GM23338 (cell line): ENCODE measurements around the gene ZFR. TPM values are rescaled to one million over a fixed set of nuclear protein-coding genes. Genes with fewer than 3 reads are reported as not detected.

Experiments used
- ATAC-seq: fragments of 200-7000 bp; cut with Tn5 transposase; 3 replicates; pipeline ENCODE4 v1.9.1; 2020
- DNase-seq: peaks from one replicate; pipeline ENCODE4 v3.0.0-alpha.2; 2015; ENCODE audit warnings: low spot score
- H2AFZ ChIP-seq: fragments of 200-600 bp; sonication (generic); 2 replicates; pipeline ENCODE4 v1.8.0; 2016; ENCODE audit warnings: antibody characterized with exemption, mild to moderate bottlenecking, moderate library complexity
- H3F3A ChIP-seq: fragments of 200-600 bp; sonication (generic); replicated peaks from 2 replicates; pipeline ENCODE4 v1.8.0; 2017; ENCODE audit warnings: antibody characterized with exemption, mixed run types, low read depth
- H3K27ac ChIP-seq: fragments of 200-600 bp; sonication (generic); 2 replicates; pipeline ENCODE4 v1.6.1; 2016; ENCODE audit warnings: low read depth
- H3K27me3 ChIP-seq: fragments of 200-600 bp; sonication (generic); 2 replicates; pipeline ENCODE4 v1.8.0; 2016; ENCODE audit warnings: mild to moderate bottlenecking, mixed run types, moderate library complexity; ENCODE audit not compliant: insufficient read depth
- H3K36me3 ChIP-seq: fragments of 200-600 bp; sonication (generic); 2 replicates; pipeline ENCODE4 v1.8.0; 2016; ENCODE audit warnings: mild to moderate bottlenecking; ENCODE audit not compliant: insufficient read depth
- H3K4me1 ChIP-seq: fragments of 200-600 bp; sonication (generic); 2 replicates; pipeline ENCODE4 v1.8.0; 2016; ENCODE audit warnings: mild to moderate bottlenecking, moderate library complexity; ENCODE audit not compliant: insufficient read depth
- H3K4me2 ChIP-seq: fragments of 200-600 bp; sonication (generic); 2 replicates; pipeline ENCODE4 v1.7.1; 2017; ENCODE audit warnings: mixed run types
- H3K4me3 ChIP-seq: fragments of 200-600 bp; sonication (generic); 2 replicates; pipeline ENCODE4 v1.6.1; 2016; ENCODE audit warnings: mixed run types
- H3K79me2 ChIP-seq: fragments of 200-600 bp; sonication (generic); replicated peaks from 2 replicates; pipeline ENCODE4 v1.8.0; 2017; ENCODE audit warnings: mild to moderate bottlenecking; ENCODE audit not compliant: insufficient read depth
- H3K9me2 ChIP-seq: fragments of 200-600 bp; sonication (generic); 2 replicates; pipeline ENCODE4 v1.8.0; 2017; ENCODE audit not compliant: insufficient read depth
- H4K20me1 ChIP-seq: fragments of 200-600 bp; sonication (generic); replicated peaks from 2 replicates; pipeline ENCODE4 v1.8.0; 2017; ENCODE audit warnings: mild to moderate bottlenecking; ENCODE audit not compliant: insufficient read depth
- H3K27ac Mint-ChIP-seq: 2 replicates; pipeline ENCODE4 v1.8.0; 2020; ENCODE audit warnings: inconsistent platforms, mild to moderate bottlenecking, moderate library complexity, mixed read lengths
- H3K27me3 Mint-ChIP-seq: 3 replicates; pipeline ENCODE4 v1.8.0; 2022; ENCODE audit warnings: low read depth, mild to moderate bottlenecking, moderate library complexity, mixed read lengths, inconsistent platforms; ENCODE audit not compliant: insufficient read depth, poor library complexity
- H3K36me3 Mint-ChIP-seq: 3 replicates; pipeline ENCODE4 v1.8.0; 2021; ENCODE audit warnings: low read depth, mild to moderate bottlenecking, inconsistent platforms, moderate library complexity, mixed read lengths
- H3K4me1 Mint-ChIP-seq: 3 replicates; pipeline ENCODE4 v1.8.0; 2020; ENCODE audit warnings: mild to moderate bottlenecking, inconsistent platforms, mixed read lengths
- H3K4me3 Mint-ChIP-seq: 3 replicates; pipeline ENCODE4 v1.8.0; 2021; ENCODE audit warnings: moderate library complexity, mild to moderate bottlenecking, inconsistent platforms, mixed read lengths
- H3K9me3 Mint-ChIP-seq: 3 replicates; pipeline ENCODE4 v1.8.0; 2020; ENCODE audit warnings: moderate library complexity, mild to moderate bottlenecking, inconsistent platforms, mixed read lengths
- CREB1 ChIP-seq: fragments of 250-450 bp; sonication (Bioruptor Pico); IDR thresholded peaks from 2 replicates; pipeline ENCODE4 v1.5.0; 2020; ENCODE audit warnings: low read depth, mild to moderate bottlenecking, moderate library complexity
- EZH2 ChIP-seq: fragments of 200-600 bp; sonication (generic); IDR thresholded peaks from one replicate; pipeline ENCODE4 v1.8.0; 2017; ENCODE audit warnings: antibody characterized with exemption, mild to moderate bottlenecking, low read depth; ENCODE audit not compliant: unreplicated experiment
- EZH2phosphoT487 ChIP-seq: fragments of 200-600 bp; sonication (generic); IDR thresholded peaks from one replicate; pipeline ENCODE4 v1.8.1; 2018; ENCODE audit warnings: antibody characterized with exemption; ENCODE audit not compliant: unreplicated experiment
- JUNB ChIP-seq: IDR thresholded peaks from one replicate; pipeline ENCODE4 v1.6.1; 2016; ENCODE audit warnings: antibody characterized with exemption; ENCODE audit not compliant: unreplicated experiment
- NANOG ChIP-seq: IDR thresholded peaks from 2 replicates; pipeline ENCODE4 v1.6.1; 2016; ENCODE audit warnings: antibody characterized with exemption, borderline replicate concordance
- STAT1 ChIP-seq: IDR thresholded peaks from one replicate; pipeline ENCODE4 v1.6.1; 2016; ENCODE audit warnings: antibody characterized with exemption; ENCODE audit not compliant: unreplicated experiment
- ZNF114 ChIP-seq: fragments of 250-450 bp; sonication (Bioruptor Pico); IDR thresholded peaks from 2 replicates; pipeline ENCODE4 v1.5.0; 2020; ENCODE audit warnings: mild to moderate bottlenecking, moderate library complexity
- ZNF331 ChIP-seq: fragments of 250-450 bp; sonication (Bioruptor Pico); IDR thresholded peaks from 2 replicates; pipeline ENCODE4 v1.5.0; 2020; ENCODE audit warnings: low read depth, mild to moderate bottlenecking, moderate library complexity
- polyA plus RNA-seq: library from polyadenylated mRNA; unstranded; fragments of >200 nt; fragmentation: Nextera tagmentation; extraction: Ambion mirVana; gene quantifications from 2 replicates; pipeline ENCODE4 v1.2.1, GENCODE V29; 2016
- total RNA-seq: library from RNA; depleted of rRNA; stranded (reverse); fragments of >200 nt; shearing (Covaris generic); gene quantifications from 2 replicates; pipeline ENCODE4 v1.2.3, GENCODE V29; 2014
- TF ChIP-seq, protein P1 (sequence below), 2 experiments: fragments of 200-600 bp in 1 of 2; sonication (generic) in 1 of 2; conservative IDR thresholded peaks; 2 replicates each; pipeline versions ENCODE4 v1.5.1 to v1.6.1; 2016 to 2017; ENCODE audit warnings: antibody characterized with exemption in 2 of 2, low read depth in 2 of 2, mild to moderate bottlenecking in 2 of 2, moderate library complexity in 1 of 2
- TF ChIP-seq, protein P2 (sequence below): IDR thresholded peaks from one replicate; pipeline ENCODE4 v1.6.1; 2018; ENCODE audit warnings: antibody characterized with exemption; ENCODE audit not compliant: unreplicated experiment
- TF ChIP-seq, protein P3 (sequence below): fragments of 250-450 bp; sonication (Bioruptor Pico); IDR thresholded peaks from 2 replicates; pipeline ENCODE4 v1.5.0; 2020; ENCODE audit warnings: mild to moderate bottlenecking, moderate library complexity
- TF ChIP-seq, protein P4 (sequence below): IDR thresholded peaks from 2 replicates; pipeline ENCODE4 v1.6.1; 2016; ENCODE audit warnings: antibody characterized with exemption

The ZFR gene
- total and polyA plus RNA-seq, 2 experiments from 2014 or later: 92.4 to 103 TPM

DNA sequence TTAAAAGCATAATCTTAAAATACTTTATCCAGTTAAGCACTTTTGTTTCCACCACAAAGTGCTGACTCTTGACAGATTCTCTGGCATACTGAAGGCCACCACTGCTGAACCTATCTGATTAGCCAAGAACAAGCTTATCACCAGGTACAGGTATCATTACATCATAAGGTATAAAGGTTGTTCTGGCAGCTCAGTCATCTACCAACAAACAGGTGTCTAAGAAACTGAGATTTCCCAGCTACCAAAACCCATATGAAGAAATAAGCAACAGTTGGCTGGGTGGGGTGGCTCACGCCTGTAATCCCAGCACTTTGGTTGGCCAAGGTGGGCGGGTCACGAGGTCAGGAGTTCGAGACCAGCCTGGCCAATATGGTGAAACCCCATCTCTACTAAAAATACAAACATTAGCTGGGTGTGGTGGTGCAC lies 136.8 kb downstream of the ZFR start:
- Histone ChIP-seq H3K4me1 (peaks cover 22% of the 10 kb centered on the region), H3K79me2 (peaks cover 92% of the 10 kb centered on the region), H3K4me3 (no peak overlapping the region), H3F3A (peaks cover 4% of the 10 kb centered on the region; the same call in 1 of the 2 replicates), H3K27ac (no peak overlapping the region; the same call in 1 of the 2 replicates), H4K20me1 (peaks cover 38% of the 10 kb centered on the region), H3K9me2 (no peaks in the 10 kb centered on the region), H3K27me3 (no peaks in the 10 kb centered on the region), H3K36me3 (no peaks in the 10 kb centered on the region), H2AFZ (no peak overlapping the region), H3K4me2 (no peak overlapping the region)
- TF ChIP-seq, protein P1, sequence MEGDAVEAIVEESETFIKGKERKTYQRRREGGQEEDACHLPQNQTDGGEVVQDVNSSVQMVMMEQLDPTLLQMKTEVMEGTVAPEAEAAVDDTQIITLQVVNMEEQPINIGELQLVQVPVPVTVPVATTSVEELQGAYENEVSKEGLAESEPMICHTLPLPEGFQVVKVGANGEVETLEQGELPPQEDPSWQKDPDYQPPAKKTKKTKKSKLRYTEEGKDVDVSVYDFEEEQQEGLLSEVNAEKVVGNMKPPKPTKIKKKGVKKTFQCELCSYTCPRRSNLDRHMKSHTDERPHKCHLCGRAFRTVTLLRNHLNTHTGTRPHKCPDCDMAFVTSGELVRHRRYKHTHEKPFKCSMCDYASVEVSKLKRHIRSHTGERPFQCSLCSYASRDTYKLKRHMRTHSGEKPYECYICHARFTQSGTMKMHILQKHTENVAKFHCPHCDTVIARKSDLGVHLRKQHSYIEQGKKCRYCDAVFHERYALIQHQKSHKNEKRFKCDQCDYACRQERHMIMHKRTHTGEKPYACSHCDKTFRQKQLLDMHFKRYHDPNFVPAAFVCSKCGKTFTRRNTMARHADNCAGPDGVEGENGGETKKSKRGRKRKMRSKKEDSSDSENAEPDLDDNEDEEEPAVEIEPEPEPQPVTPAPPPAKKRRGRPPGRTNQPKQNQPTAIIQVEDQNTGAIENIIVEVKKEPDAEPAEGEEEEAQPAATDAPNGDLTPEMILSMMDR (conservative IDR thresholded peaks at IDR 0.05; ENCODE audit: low read depth in 2 of 2): no peak
- TF ChIP-seq, protein P2, sequence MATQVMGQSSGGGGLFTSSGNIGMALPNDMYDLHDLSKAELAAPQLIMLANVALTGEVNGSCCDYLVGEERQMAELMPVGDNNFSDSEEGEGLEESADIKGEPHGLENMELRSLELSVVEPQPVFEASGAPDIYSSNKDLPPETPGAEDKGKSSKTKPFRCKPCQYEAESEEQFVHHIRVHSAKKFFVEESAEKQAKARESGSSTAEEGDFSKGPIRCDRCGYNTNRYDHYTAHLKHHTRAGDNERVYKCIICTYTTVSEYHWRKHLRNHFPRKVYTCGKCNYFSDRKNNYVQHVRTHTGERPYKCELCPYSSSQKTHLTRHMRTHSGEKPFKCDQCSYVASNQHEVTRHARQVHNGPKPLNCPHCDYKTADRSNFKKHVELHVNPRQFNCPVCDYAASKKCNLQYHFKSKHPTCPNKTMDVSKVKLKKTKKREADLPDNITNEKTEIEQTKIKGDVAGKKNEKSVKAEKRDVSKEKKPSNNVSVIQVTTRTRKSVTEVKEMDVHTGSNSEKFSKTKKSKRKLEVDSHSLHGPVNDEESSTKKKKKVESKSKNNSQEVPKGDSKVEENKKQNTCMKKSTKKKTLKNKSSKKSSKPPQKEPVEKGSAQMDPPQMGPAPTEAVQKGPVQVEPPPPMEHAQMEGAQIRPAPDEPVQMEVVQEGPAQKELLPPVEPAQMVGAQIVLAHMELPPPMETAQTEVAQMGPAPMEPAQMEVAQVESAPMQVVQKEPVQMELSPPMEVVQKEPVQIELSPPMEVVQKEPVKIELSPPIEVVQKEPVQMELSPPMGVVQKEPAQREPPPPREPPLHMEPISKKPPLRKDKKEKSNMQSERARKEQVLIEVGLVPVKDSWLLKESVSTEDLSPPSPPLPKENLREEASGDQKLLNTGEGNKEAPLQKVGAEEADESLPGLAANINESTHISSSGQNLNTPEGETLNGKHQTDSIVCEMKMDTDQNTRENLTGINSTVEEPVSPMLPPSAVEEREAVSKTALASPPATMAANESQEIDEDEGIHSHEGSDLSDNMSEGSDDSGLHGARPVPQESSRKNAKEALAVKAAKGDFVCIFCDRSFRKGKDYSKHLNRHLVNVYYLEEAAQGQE: no peak
- no peak for TF ChIP-seq ZNF331
- TF ChIP-seq, protein P3, sequence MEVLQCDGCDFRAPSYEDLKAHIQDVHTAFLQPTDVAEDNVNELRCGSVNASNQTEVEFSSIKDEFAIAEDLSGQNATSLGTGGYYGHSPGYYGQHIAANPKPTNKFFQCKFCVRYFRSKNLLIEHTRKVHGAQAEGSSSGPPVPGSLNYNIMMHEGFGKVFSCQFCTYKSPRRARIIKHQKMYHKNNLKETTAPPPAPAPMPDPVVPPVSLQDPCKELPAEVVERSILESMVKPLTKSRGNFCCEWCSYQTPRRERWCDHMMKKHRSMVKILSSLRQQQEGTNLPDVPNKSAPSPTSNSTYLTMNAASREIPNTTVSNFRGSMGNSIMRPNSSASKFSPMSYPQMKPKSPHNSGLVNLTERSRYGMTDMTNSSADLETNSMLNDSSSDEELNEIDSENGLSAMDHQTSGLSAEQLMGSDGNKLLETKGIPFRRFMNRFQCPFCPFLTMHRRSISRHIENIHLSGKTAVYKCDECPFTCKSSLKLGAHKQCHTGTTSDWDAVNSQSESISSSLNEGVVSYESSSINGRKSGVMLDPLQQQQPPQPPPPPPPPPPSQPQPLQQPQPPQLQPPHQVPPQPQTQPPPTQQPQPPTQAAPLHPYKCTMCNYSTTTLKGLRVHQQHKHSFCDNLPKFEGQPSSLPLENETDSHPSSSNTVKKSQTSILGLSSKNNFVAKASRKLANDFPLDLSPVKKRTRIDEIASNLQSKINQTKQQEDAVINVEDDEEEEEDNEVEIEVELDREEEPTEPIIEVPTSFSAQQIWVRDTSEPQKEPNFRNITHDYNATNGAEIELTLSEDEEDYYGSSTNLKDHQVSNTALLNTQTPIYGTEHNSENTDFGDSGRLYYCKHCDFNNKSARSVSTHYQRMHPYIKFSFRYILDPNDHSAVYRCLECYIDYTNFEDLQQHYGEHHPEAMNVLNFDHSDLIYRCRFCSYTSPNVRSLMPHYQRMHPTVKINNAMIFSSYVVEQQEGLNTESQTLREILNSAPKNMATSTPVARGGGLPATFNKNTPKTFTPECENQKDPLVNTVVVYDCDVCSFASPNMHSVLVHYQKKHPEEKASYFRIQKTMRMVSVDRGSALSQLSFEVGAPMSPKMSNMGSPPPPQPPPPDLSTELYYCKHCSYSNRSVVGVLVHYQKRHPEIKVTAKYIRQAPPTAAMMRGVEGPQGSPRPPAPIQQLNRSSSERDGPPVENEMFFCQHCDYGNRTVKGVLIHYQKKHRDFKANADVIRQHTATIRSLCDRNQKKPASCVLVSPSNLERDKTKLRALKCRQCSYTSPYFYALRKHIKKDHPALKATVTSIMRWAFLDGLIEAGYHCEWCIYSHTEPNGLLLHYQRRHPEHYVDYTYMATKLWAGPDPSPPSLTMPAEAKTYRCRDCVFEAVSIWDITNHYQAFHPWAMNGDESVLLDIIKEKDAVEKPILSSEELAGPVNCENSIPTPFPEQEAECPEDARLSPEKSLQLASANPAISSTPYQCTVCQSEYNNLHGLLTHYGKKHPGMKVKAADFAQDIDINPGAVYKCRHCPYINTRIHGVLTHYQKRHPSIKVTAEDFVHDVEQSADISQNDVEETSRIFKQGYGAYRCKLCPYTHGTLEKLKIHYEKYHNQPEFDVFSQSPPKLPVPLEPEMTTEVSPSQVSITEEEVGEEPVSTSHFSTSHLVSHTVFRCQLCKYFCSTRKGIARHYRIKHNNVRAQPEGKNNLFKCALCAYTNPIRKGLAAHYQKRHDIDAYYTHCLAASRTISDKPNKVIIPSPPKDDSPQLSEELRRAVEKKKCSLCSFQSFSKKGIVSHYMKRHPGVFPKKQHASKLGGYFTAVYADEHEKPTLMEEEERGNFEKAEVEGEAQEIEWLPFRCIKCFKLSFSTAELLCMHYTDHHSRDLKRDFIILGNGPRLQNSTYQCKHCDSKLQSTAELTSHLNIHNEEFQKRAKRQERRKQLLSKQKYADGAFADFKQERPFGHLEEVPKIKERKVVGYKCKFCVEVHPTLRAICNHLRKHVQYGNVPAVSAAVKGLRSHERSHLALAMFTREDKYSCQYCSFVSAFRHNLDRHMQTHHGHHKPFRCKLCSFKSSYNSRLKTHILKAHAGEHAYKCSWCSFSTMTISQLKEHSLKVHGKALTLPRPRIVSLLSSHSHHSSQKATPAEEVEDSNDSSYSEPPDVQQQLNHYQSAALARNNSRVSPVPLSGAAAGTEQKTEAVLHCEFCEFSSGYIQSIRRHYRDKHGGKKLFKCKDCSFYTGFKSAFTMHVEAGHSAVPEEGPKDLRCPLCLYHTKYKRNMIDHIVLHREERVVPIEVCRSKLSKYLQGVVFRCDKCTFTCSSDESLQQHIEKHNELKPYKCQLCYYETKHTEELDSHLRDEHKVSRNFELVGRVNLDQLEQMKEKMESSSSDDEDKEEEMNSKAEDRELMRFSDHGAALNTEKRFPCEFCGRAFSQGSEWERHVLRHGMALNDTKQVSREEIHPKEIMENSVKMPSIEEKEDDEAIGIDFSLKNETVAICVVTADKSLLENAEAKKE (CRISPR knock-in tag): no peak
- TF ChIP-seq EZH2phosphoT487: no peak
- no peak for TF ChIP-seq STAT1
- TF ChIP-seq JUNB: no peak
- TF ChIP-seq CREB1 (CRISPR knock-in tag): no peak
- no peak for TF ChIP-seq NANOG
- TF ChIP-seq, protein P4, sequence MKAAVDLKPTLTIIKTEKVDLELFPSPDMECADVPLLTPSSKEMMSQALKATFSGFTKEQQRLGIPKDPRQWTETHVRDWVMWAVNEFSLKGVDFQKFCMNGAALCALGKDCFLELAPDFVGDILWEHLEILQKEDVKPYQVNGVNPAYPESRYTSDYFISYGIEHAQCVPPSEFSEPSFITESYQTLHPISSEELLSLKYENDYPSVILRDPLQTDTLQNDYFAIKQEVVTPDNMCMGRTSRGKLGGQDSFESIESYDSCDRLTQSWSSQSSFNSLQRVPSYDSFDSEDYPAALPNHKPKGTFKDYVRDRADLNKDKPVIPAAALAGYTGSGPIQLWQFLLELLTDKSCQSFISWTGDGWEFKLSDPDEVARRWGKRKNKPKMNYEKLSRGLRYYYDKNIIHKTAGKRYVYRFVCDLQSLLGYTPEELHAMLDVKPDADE: no peak
- TF ChIP-seq ZNF114 (CRISPR knock-in tag): no peak
- no peak for TF ChIP-seq EZH2
- DNase-seq: no peak
- Mint-ChIP-seq H3K4me1 (peaks cover 49% of the 10 kb centered on the region), H3K4me3 (no peak overlapping the region), H3K9me3 (no peaks in the 10 kb centered on the region), H3K27ac (no peak overlapping the region), H3K27me3 (peaks cover 1% of the 10 kb centered on the region), H3K36me3 (peaks cover 15% of the 10 kb centered on the region)
- ATAC-seq: no peak
